GM12891 (cell line): Measurements from ENCODE around the gene RCAN3.

ENCODE experiments used
- POLR2A ChIP-seq: IDR thresholded peaks from 2 replicates; pipeline ENCODE4 v1.6.1; 2011; ENCODE audit warnings: low read depth, low read length, control low read depth
- POLR2AphosphoS5 ChIP-seq: IDR thresholded peaks from 2 replicates; pipeline ENCODE4 v1.6.1; 2011; ENCODE audit warnings: low read depth, low read length, control low read depth
- POU2F2 ChIP-seq: IDR thresholded peaks from 2 replicates; pipeline ENCODE4 v1.6.1; 2011; ENCODE audit warnings: low read depth, mild to moderate bottlenecking, control low read depth, low read length, moderate library complexity
- TAF1 ChIP-seq: IDR thresholded peaks from 2 replicates; pipeline ENCODE4 v1.6.1; 2011; ENCODE audit warnings: low read depth, low read length, control low read depth

- TF ChIP-seq TAF1 = no peak
- no peak for TF ChIP-seq POLR2A
- TF ChIP-seq POU2F2 = no peak
- TF ChIP-seq POLR2AphosphoS5 = no peak
These were observed 53.2 kb downstream of the RCAN3 start, which contains the start of gene NCMAP for GRCh38 chr1:24555591-24556413.
